Mesendoderm (in vitro differentiated cells): ENCODE data around the gene KAZN.

Experiments
- DNase-seq: peaks from one replicate; pipeline ENCODE4 v3.0.0; 2013
- H2AK5ac ChIP-seq: 2 replicates; pipeline ENCODE4 v1.6.1; 2013; ENCODE audit warnings: low read length, inconsistent platforms
- H2BK120ac ChIP-seq: 2 replicates; pipeline ENCODE4 v1.6.1; 2013; ENCODE audit warnings: low read depth, mild to moderate bottlenecking, low read length, moderate library complexity, mixed read lengths
- H2BK15ac ChIP-seq: replicated peaks from 2 replicates; pipeline ENCODE4 v1.6.1; 2013; ENCODE audit warnings: low read depth, mild to moderate bottlenecking, moderate library complexity
- H2BK5ac ChIP-seq: 2 replicates; pipeline ENCODE4 v1.6.1; 2013; ENCODE audit warnings: low read length, inconsistent platforms
- H3K18ac ChIP-seq: 2 replicates; pipeline ENCODE4 v1.6.1; 2013; ENCODE audit warnings: mild to moderate bottlenecking, low read length, mixed read lengths
- H3K23ac ChIP-seq: one replicate; pipeline ENCODE4 v1.6.1; 2013; ENCODE audit warnings: low read length
- H3K27ac ChIP-seq: 2 replicates; pipeline ENCODE4 v1.5.1; 2013; ENCODE audit warnings: low read depth, mild to moderate bottlenecking, inconsistent platforms, low read length, moderate library complexity
- H3K27me3 ChIP-seq: 2 replicates; pipeline ENCODE4 v1.6.1; 2013; ENCODE audit warnings: low read length, control low read depth, mild to moderate bottlenecking, inconsistent platforms; ENCODE audit not compliant: insufficient read depth, poor library complexity
- H3K36me3 ChIP-seq: 2 replicates; pipeline ENCODE4 v1.6.1; 2013; ENCODE audit warnings: low read length, inconsistent platforms; ENCODE audit not compliant: control insufficient read depth, insufficient read depth
- H3K4ac ChIP-seq: one replicate; pipeline ENCODE4 v1.6.1; 2013; ENCODE audit warnings: low read depth, mild to moderate bottlenecking, low read length, moderate library complexity
- H3K4me1 ChIP-seq: 2 replicates; pipeline ENCODE4 v1.6.1; 2013; ENCODE audit warnings: low read depth, low read length, inconsistent platforms; ENCODE audit not compliant: control insufficient read depth
- H3K4me2 ChIP-seq: 2 replicates; pipeline ENCODE4 v1.6.1; 2013; ENCODE audit warnings: low read length
- H3K4me3 ChIP-seq: 2 replicates; pipeline ENCODE4 v1.5.1; 2013; ENCODE audit warnings: mild to moderate bottlenecking, low read length
- H3K56ac ChIP-seq: one replicate; pipeline ENCODE4 v1.6.1; 2013; ENCODE audit warnings: low read length
- H3K79me1 ChIP-seq: 2 replicates; pipeline ENCODE4 v1.6.1; 2013; ENCODE audit warnings: low read length, inconsistent platforms
- H3K79me2 ChIP-seq: 2 replicates; pipeline ENCODE4 v1.6.1; 2013; ENCODE audit warnings: mild to moderate bottlenecking, low read length; ENCODE audit not compliant: control insufficient read depth, insufficient read depth
- H3K9ac ChIP-seq: 2 replicates; pipeline ENCODE4 v1.6.1; 2013; ENCODE audit warnings: low read length, inconsistent platforms
- H4K5ac ChIP-seq: one replicate; pipeline ENCODE4 v1.6.1; 2013; ENCODE audit warnings: low read length
- H4K8ac ChIP-seq: one replicate; pipeline ENCODE4 v1.6.1; 2013; ENCODE audit warnings: low read depth, mild to moderate bottlenecking, control low read depth, low read length, moderate library complexity
- WGBS: extraction: QIAGEN DNeasy Blood & Tissue Kit; methylation state at CpG from one replicate; pipeline ENCODE4 v1.1.7; 2013; ENCODE audit warnings: low lambda C conversion rate, missing lambda C conversion rate; ENCODE audit not compliant: insufficient coverage; ENCODE audit errors: extremely low coverage; 5-methylcytosine and 5-hydroxymethylcytosine counted together

Gene KAZN

DNA sequence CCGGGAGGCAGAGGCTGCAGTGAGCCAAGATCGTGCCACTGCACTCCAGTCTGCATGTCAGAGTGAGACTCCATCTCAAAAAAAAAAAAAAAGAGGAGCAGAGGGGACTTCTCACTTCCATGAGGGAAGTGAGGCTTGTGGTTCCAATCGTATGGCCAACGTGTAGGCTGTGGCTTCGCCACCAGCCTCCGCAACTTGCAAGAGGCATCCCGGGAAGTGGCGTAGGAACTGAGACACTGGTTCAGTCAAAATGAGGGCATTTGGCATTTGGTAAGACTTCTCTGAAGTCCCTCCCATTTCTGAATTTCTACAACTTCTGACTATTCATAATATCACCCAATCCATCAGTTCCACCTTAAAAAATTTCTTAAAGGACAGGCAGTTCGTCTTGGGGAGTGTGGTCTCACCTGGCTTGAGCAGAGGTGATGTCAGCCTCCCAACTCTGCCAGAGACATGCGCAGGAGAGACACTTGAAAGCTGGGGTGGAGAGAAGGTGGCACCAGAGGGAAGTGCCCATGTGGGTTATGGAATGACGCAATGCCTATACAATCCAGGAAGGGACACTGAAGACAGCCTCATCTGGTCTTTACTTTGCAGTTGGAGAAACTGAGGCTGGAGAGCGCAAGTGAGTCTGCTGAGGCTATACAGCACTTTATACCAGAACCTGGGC is 17.2 kb downstream of the KAZN start:
- H3K23ac ChIP-seq: no peak overlapping the region
- no peaks in the 10 kb centered on the region for H3K36me3 ChIP-seq
- H3K27ac ChIP-seq: no peak overlapping the region
- H3K4ac ChIP-seq: no peak overlapping the region
- no peak overlapping the region for H3K4me3 ChIP-seq
- peaks cover 4% of the 10 kb centered on the region for H3K4me1 ChIP-seq
- H3K4me2 ChIP-seq: no peak overlapping the region
- H3K9ac ChIP-seq: no peak overlapping the region
- H3K79me2 ChIP-seq: peaks cover 7% of the 10 kb centered on the region
- H2BK15ac ChIP-seq: no peak overlapping the region
- peaks cover 22% of the 10 kb centered on the region for H3K79me1 ChIP-seq
- H2BK120ac ChIP-seq: no peak overlapping the region
- peak overlapping the region; percentile 34 for H3K56ac ChIP-seq
- no peak overlapping the region for H2BK5ac ChIP-seq
- no peak overlapping the region for H4K5ac ChIP-seq
- H4K8ac ChIP-seq: no peak overlapping the region
- H2AK5ac ChIP-seq: no peak overlapping the region
- WGBS: no CpG with 5 or more reads among the region's 12 CpGs
- DNase-seq: no peak
- no peak overlapping the region for H3K18ac ChIP-seq
- H3K27me3 ChIP-seq: no peaks in the 10 kb centered on the region

DNA sequence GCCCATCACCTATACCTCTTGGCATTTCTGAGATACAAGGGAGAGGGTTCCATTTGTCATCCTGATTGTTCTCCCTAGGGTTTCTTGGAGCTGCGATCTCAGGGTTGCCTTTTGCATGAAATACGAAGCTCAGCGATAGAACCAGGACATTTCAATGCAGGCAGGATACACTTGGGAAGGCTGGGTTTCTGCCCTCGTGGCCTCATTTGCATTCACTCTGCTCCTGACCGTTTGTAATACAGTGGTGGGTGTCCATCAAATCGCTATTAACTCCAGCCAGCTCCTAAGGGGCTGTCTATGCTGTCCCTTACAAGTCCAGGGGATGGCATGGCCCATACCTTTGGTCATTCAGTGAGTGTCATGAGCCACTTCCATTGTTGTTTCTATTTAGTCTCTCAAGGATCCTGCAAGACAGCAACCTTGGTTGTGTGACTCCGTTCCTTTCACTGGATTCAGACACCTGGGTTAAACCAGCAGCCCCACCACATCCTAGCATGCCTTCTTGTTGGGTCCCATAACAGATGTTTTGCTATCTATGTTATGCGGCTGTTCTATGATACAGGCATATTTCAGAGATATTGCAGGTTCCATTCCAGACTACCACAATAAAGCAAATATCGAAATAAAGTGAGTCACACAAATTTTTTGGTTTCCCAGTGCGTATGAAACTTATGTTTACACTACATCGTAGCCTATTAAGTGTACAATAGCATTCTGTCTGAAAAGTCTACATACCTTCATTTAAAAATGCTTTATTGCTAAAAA is 18.3 kb downstream of the KAZN start:
- Histone ChIP-seq H3K4me3 (no peak overlapping the region), H3K23ac (no peak overlapping the region), H3K9ac (no peak overlapping the region), H3K79me1 (peaks cover 22% of the 10 kb centered on the region), H3K56ac (no peak overlapping the region), H4K8ac (no peak overlapping the region), H3K27me3 (no peaks in the 10 kb centered on the region), H2AK5ac (no peak overlapping the region), H3K4ac (no peak overlapping the region), H3K79me2 (peaks cover 5% of the 10 kb centered on the region), H3K36me3 (no peaks in the 10 kb centered on the region), H3K4me1 (peaks cover 4% of the 10 kb centered on the region), H3K4me2 (no peak overlapping the region), H2BK15ac (no peak overlapping the region), H2BK5ac (no peak overlapping the region), H3K18ac (no peak overlapping the region), H4K5ac (no peak overlapping the region), H2BK120ac (no peak overlapping the region), H3K27ac (no peak overlapping the region)
- WGBS: no CpG with 5 or more reads among the region's 11 CpGs
- peak; percentile 48 for DNase-seq

DNA sequence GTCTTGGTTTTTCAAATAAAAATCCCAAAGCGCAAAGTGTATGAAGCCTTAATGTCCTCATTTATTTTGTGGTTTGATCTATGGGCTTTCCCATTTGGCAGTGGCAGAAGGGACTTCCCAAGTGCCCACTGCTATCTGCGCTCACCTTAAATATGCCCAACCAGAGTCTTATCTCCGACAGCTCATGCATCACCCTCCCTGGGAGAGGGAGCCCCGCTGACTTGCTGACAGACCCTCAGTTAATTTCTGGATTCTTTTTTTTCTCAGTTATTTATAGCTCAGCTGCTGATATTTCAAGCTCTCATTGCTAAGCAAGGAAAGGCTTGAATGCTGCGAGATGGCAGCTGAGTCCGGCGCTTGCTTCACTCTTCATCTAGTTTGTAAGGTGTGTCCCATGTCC is 19.3 kb downstream of the KAZN start:
- WGBS: no CpG with 5 or more reads among the region's 7 CpGs
- Histone ChIP-seq H2AK5ac (no peak overlapping the region), H3K27ac (no peak overlapping the region), H3K9ac (no peak overlapping the region), H3K79me2 (peaks cover 5% of the 10 kb centered on the region), H2BK120ac (no peak overlapping the region), H2BK5ac (no peak overlapping the region), H3K18ac (no peak overlapping the region), H3K4ac (no peak overlapping the region), H3K4me2 (no peak overlapping the region), H4K5ac (no peak overlapping the region), H3K56ac (no peak overlapping the region), H3K4me1 (peaks cover 4% of the 10 kb centered on the region), H3K79me1 (peaks cover 23% of the 10 kb centered on the region), H3K23ac (no peak overlapping the region), H4K8ac (no peak overlapping the region), H3K27me3 (no peaks in the 10 kb centered on the region), H2BK15ac (no peak overlapping the region), H3K4me3 (no peak overlapping the region), H3K36me3 (no peaks in the 10 kb centered on the region)
- DNase-seq: no peak

DNA sequence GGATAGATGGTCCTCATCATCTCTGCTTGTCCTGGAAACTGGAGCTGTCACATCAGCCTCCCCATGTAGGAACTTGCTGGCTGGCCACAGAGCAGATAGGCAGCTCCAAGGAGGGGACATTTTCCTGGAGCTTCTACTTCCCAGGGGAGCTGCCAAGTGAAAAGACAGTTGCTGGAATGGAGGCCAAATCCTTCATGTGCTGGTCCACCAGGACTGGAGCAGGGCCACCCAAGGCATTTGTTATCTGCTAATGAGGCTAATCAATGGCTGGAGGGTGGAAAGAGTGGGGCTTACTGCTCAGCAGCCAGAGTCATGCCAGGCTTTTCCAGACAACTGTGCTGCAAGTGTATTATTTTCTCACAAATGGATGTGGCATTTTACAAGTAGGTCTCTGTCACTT is 22.5 kb downstream of the KAZN start:
- Histone ChIP-seq H2BK120ac (no peak overlapping the region), H3K4me1 (peaks cover 3% of the 10 kb centered on the region), H3K27me3 (no peaks in the 10 kb centered on the region), H2BK15ac (no peak overlapping the region), H4K5ac (no peak overlapping the region), H3K79me2 (peaks cover 9% of the 10 kb centered on the region), H3K23ac (no peak overlapping the region), H2AK5ac (no peak overlapping the region), H3K27ac (no peak overlapping the region), H3K4me2 (no peak overlapping the region), H4K8ac (no peak overlapping the region), H3K79me1 (peaks cover 19% of the 10 kb centered on the region), H3K56ac (no peak overlapping the region), H3K9ac (no peak overlapping the region), H2BK5ac (no peak overlapping the region), H3K4ac (no peak overlapping the region), H3K36me3 (no peaks in the 10 kb centered on the region), H3K18ac (no peak overlapping the region), H3K4me3 (no peak overlapping the region)
- no peak for DNase-seq

DNA sequence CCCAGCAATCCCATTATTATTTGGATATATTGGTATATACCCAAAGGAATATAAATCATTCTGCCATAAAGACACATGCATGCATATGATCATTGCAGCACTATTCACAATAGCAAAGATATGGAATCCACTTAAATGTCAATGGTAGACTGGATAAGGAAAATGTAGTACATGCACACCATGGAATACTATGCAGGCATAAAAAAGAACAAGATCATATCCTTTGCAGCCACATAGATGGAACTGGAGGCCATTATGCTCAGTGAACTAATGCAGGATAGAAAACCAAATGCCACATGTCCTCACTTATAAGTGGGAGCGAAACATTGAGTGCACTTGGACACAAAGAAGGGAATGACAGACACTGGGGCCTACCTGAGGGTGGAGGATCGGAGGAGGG is 24.6 kb downstream of the KAZN start:
- no peak overlapping the region for H2BK120ac ChIP-seq
- peaks cover 11% of the 10 kb centered on the region for H3K4me1 ChIP-seq
- no peak overlapping the region for H4K5ac ChIP-seq
- peaks cover 22% of the 10 kb centered on the region for H3K79me1 ChIP-seq
- WGBS: no CpG with 5 or more reads among the region's 2 CpGs
- no peak overlapping the region for H3K4ac ChIP-seq
- no peak overlapping the region for H3K18ac ChIP-seq
- no peak overlapping the region for H4K8ac ChIP-seq
- no peak overlapping the region for H2BK15ac ChIP-seq
- H2BK5ac ChIP-seq: no peak overlapping the region
- no peak overlapping the region for H3K4me3 ChIP-seq
- H3K56ac ChIP-seq: no peak overlapping the region
- H3K27ac ChIP-seq: no peak overlapping the region
- H3K79me2 ChIP-seq: peaks cover 15% of the 10 kb centered on the region
- H3K36me3 ChIP-seq: no peaks in the 10 kb centered on the region
- no peak overlapping the region for H3K9ac ChIP-seq
- H2AK5ac ChIP-seq: no peak overlapping the region
- DNase-seq: no peak
- H3K4me2 ChIP-seq: no peak overlapping the region
- H3K27me3 ChIP-seq: no peaks in the 10 kb centered on the region
- no peak overlapping the region for H3K23ac ChIP-seq
